Measurements from ENCODE around the gene NCLN.
"Not testable (repeated sequence)": the region's sequence is repeated elsewhere in the genome, so short reads cannot be mapped to it uniquely, and the experiment has no call there.

NCLN gene

DNA sequence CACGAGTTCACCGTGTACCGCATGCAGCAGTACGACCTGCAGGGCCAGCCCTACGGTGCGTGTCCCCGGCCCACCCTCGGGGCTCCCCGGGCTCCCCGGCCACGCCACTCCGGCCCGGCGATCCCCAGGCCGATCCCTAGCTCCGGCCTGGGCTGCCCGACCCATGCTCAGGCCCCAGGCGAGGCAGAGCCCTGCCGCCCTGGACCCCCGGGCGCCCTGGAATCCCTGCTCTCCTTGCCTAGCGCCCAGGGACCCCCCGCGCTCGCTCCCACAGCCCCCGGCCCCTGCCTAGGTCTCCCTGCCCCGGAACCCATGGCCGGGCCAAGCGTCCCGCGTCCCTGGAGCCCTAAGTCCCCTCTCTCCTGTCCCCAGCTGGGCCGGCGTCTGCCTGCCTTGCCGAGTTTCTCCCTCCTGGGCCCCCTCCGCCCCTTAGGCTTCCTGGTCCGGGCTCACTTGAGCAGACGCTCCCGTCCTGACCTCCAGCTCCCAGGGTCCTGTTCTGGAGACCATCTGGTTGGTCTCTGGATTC lies 494 bp downstream of the NCLN start:
- no peak for DNase-seq

DNA sequence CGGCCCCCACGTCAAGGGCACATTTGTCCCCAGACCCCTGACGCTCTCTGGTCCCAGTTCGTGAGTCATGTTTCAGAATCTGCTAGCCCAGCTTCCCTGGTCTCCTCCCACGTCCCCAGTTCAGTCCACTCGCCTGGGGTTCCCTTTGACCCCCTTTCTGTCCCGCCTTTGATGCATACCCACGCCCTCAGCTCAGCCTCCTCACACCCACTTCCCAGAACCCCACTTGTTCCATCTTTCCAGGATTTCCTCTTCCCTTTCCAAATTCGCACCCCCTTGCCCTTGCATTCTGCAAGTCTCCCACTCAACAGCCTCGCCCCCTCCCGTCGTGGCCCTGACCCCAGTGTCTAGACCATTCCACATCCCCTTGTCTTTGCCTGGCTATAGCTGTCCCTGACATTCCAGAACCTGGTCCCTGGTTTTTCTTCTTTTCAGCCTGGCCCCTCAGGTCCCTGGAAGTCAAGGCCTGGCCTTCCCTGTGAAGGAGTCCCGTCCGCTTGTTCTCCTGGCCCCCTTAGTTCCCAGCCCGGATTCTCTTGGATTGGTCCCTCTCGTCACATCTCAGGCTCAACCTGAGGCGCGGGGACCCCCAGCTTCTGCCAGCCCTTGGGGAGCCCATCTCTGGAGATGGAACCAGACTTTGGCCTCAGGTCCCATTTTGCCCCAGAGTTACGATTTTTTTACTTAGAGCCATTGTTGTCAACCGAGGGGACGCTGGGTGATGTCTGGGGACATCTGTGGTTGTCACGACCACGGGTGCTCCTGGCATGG lies 1.3 kb downstream of the NCLN start:
- no peak for DNase-seq

DNA sequence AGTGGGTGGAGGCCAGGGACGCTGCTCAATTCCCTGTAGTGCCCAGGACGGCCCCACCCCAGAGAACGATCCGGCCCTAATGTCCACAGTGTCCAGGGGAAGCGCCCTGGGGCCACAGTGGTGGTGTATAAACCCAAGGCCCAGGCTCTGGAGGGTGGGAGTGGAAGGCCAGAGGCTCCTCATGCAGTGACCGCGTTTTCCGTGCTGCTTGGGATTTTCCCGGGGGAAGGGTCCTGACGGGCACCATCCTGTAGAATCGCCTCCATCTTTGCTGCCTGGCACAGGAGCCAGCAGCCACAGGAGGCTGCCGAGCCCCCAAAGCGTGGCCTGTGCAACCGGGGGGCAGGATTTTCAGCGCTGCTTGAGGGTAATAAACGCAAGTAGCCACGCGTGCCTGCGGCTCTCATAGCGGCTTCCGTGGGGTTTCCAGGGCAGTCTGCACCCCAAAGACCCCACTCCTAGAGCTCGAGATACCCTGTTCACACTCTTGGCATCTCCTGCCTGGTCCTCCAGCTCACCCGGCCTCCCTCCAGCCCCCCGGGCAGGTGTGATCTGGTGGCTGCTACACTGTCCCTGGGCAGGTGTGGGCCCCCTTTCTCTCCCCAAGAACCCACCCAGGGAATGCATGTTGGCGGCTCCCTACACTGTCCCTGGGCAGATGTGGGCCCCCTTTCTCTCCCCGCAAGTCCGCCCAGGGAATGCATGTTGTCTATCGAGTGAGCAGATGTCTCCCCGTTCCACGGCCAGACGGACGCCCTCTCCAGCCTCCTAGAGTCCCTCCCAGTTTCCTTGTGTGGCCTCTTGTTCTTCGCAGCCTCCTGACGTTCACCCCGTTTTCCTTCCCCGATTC lies 2.2 kb downstream of the NCLN start:
- no peak for DNase-seq

GRCh38 chr19:3188627-3189596 lies 3.2 kb downstream of the NCLN start:
- DNase-seq, result no peak

GRCh38 chr19:3189702-3190469 lies 4.2 kb downstream of the NCLN start:
- DNase-seq, result no peak

DNA sequence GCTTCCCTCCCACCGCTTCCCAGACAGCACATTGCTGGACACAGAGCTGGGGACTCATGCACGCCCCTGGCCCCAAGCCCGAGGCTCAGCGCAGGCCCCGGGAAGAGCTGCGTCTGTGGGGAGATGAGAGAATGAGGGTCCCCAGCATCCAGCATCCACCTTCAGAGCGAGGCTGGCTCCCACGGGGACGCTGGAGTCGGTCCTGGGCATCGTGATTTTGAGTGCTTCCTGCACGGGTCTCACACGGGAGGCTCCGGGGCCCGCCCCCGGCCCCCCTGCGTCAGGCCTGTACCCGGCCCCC lies 4.7 kb downstream of the NCLN start:
- no peak for DNase-seq

- no peak for DNase-seq
Observed at GRCh38 chr19:3190921-3191805, 5.4 kb downstream of the NCLN start.

- DNase-seq, result not testable (repeated sequence)
Observed at GRCh38 chr19:3191806-3192104, 6.0 kb downstream of the NCLN start.

GRCh38 chr19:3192228-3192635 lies 6.5 kb downstream of the NCLN start:
- no peak for DNase-seq

DNA sequence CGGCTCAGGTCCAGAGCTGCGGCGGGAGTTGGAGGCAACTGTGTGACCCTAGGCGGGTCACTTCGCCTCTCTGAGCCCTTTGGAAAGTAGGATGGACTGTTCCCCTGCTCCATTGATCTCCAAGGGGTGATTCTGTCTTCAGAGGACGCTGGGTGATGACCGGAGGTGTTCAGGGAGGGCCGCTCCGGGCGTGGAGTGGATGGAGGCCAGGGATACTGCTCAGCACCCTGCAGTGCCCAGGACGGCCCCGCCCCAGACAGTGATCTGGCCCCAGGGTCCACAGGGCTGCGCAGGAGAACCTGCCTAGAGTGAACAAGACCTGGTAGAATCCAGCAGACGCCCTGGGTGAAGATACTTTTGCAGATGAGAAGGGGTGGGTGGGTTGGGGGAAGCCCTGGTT lies 7.0 kb downstream of the NCLN start:
- DNase-seq, result no peak

DNA sequence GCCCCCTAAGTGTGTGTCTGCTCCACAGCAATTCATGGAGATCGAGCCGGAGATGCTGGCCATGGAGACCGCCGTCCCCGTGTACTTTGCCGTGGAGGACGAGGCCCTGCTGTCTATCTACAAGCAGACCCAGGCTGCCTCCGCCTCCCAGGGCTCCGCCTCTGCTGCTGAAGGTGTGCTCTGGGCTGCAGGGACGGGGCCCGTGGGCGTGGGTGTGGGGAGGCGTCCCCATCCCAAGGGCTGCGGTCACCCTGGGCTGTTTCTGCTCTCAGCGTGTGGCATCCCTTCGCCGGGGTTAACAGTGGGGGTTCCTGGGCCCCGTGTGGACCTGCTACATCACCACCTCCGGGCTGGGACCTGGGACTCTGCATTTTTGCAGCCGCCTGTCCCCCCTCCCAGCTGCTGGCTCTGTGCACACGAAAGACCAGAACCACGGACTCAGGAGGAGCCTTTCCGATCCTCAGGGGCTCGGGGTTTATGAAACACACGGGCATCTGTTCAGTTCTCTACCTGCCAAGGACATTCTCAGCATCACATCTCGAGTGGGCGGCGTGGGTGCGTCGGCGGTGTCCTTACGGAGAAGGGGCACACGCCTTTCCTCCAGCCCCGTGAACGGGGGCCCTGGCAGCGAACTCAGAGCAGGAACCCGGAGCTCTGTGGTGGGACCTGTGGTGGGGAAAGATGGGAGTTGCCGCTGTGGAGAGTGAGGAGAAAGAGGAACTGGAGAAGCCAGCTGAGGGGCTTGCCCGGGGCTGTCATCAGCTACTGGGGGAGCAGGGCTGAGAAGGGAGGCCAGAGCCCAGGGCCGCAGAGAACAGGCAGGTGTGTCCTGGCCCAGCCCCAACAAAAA lies 7.8 kb downstream of the NCLN start:
- no peak for DNase-seq

DNA sequence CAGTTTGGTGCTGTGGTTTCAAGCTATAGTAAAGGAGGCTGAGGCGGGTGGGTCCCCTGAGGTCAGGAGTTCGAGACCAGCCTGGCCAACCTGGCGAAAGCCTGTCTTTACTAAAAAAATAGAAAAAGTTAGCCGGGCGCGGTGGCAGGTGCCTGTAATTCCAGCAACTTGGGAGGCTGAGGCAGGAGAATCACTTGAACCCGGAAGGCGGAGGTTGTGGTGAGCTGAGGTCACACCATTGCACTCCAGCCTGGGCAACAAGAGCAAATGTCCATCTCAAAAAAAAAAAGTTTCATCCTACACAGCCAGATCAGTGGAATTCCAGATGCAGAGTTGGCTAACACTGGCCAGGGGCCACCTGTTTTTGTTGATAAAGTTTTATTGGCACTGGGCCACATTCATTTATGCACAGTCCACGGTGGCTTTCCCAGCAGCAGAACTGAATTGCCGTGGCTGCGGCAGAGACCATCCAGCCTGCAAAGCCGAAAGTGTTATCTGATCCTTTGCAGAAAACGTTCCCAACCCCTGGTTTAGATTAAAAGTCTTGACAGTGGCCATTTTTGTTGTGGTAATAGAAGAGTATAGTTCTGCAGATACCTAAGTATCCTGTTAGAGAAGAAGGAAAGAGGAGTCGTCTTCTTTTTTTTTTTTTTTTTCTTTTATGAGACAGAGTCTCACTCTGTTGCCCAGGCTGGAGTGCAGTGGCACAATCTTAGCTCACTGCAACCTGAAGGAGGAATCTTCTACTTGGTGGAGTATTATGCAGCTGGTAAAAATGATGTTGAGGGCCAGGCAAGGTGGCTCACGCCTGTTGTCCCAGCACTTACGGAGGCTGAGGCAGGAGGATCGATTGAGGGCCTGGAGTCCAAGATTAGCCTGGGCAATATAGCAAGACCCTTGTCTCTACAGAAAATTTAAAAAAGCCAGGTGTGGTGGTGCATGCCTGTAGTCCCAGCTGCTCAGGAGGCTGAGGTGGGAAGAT lies 8.7 kb downstream of the NCLN start:
- DNase-seq, result no peak

DNA sequence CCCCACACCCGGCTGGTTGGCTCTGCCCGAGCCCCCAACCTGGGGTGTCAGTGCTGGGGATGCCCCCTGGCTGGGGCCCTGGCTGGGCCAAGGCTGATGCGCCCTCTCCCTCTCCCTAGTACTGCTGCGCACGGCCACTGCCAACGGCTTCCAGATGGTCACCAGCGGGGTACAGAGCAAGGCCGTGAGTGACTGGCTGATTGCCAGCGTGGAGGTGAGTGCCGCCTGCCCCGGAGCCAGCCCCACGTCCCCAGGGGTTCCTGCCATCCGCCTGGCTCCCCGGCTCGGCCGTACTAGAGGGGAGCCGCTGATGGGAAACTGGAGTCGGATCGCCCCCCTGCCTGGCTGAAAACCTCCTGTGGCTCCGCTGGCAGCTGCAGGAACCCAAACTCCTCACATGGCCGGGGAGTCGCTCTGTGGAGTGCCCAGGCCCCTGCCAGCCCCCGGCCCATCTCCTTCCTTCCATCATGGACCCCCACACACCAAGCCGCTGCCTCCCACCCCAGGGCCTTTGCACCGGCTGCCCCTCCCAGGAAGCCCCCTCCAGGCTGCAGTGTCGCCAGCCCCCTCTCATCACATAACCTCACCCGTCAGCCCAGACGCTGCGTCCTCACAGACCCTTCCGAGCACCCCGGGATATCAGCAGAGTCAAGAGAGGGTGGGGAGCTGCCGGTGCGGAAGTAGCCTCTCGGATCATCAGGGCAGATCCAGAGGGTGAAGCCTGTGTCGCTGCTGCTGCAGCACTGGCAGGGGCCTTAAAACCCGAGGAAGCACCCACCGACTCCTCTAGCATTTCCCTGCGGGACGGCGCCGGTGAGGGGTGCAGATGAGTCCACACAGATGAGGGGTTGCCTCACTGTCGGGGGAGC lies 10.6 kb downstream of the NCLN start:
- no peak for DNase-seq

DNA sequence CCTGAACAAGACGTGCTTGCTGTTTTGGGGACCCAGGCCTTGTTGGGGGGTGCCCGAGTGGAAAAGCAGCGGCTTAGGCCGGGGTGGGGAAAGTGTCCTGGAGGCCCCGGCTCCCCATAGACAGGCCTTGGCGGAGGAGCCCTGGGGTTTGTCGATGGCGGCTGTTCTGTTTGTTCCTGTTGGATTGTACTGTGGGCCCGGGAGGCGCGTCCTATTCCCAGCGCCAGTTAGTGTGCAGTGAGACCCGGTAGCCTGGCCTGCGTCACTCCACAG lies 11.1 kb downstream of the NCLN start:
- no peak for DNase-seq

- no peak for DNase-seq
Observed at GRCh38 chr19:3198901-3199700, 13.4 kb downstream of the NCLN start.

DNA sequence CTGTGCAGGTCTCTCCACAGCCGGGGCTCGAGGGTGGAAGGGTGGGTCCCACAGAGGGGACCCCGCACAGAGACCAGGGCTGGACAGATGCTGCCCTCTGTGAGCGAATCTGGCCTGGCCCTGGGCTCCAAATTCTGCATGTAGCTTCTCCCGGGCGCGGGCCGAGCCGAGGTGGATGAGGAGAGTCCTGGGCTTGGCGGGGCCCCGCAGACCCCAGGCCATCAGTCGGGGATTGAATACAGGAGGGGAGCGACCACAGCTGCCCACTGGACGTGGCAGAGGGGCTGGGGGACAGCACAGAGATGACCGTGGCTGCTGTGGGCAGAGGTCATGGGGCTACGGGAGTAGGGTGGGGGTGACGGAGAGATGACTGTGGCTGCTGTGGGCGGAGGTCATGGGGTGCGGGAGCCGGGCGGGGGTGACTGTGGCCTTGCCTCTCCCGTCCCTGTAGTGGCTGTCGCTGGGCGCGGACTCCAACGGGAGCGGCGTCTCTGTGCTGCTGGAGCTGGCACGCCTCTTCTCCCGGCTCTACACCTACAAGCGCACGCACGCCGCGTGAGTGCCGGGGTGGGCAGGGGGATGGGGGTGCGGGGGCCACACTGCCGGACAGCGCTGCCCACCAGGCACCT lies 15.5 kb downstream of the NCLN start:
- DNase-seq, result no peak

GRCh38 chr19:3201911-3202310 lies 16.2 kb downstream of the NCLN start:
- DNase-seq, result no peak

Data from activated CD4-positive, CD25-positive, alpha-beta regulatory T cell treated with anti-CD3 and anti-CD28 coated beads, Interleukin-2, amount 50 U/mL, for 72 hours (primary cell).